IMR-90 (cell line): ENCODE measurements around the gene CNTN5.

Experiments
- BHLHE40 ChIP-seq: fragments of 150-350 bp; IDR thresholded peaks from 2 replicates; pipeline ENCODE4 v1.6.1; 2016; ENCODE audit warnings: mild to moderate bottlenecking, low read depth, low read length
- CHD1 ChIP-seq: IDR thresholded peaks from 2 replicates; pipeline ENCODE4 v1.6.1; 2012; ENCODE audit warnings: low read depth, low read length, improper control_type of control experiment
- FOS ChIP-seq: fragments of 150-350 bp; IDR thresholded peaks from 2 replicates; pipeline ENCODE4 v1.6.1; 2016; ENCODE audit warnings: low read depth, low read length
- NFE2L2 ChIP-seq: fragments of 150-350 bp; IDR thresholded peaks from 2 replicates; pipeline ENCODE4 v1.6.1; 2016; ENCODE audit warnings: low read depth, mild to moderate bottlenecking, low read length
- POLR2A ChIP-seq: IDR thresholded peaks from 2 replicates; pipeline ENCODE4 v1.6.1; 2012; ENCODE audit warnings: mild to moderate bottlenecking, low read depth, low read length
- TF ChIP-seq, protein P1 (sequence below): conservative IDR thresholded peaks from 2 replicates; pipeline ENCODE4 v1.5.1; 2012; ENCODE audit warnings: mild to moderate bottlenecking, low read depth, low read length, improper control_type of control experiment
- TF ChIP-seq, protein P2 (sequence below): fragments of 150-350 bp; IDR thresholded peaks from 2 replicates; pipeline ENCODE4 v1.6.1; 2016; ENCODE audit warnings: low read depth, mild to moderate bottlenecking, low read length, moderate library complexity, borderline replicate concordance

DNA sequence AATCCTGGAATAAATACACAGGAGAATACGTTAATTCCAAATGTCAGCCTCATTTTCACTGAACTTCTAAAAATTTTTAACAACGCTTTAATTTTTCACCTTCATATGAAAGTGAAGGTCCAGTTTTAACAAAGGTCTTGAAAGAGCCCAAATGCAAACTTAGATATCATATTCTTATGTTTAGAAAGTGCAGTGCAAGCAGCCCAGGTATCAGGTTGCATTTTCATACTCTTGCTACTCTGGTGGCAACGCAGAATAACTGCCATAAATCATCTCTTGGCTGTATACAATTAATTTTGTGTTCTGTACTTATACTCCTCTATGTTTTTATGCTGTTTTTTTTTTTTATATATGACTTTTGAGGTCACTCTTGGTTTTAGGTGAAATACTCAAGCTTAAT lies 1169.6 kb downstream of the CNTN5 start:
- TF ChIP-seq, protein P1, sequence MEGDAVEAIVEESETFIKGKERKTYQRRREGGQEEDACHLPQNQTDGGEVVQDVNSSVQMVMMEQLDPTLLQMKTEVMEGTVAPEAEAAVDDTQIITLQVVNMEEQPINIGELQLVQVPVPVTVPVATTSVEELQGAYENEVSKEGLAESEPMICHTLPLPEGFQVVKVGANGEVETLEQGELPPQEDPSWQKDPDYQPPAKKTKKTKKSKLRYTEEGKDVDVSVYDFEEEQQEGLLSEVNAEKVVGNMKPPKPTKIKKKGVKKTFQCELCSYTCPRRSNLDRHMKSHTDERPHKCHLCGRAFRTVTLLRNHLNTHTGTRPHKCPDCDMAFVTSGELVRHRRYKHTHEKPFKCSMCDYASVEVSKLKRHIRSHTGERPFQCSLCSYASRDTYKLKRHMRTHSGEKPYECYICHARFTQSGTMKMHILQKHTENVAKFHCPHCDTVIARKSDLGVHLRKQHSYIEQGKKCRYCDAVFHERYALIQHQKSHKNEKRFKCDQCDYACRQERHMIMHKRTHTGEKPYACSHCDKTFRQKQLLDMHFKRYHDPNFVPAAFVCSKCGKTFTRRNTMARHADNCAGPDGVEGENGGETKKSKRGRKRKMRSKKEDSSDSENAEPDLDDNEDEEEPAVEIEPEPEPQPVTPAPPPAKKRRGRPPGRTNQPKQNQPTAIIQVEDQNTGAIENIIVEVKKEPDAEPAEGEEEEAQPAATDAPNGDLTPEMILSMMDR = no peak
- TF ChIP-seq, protein P2, sequence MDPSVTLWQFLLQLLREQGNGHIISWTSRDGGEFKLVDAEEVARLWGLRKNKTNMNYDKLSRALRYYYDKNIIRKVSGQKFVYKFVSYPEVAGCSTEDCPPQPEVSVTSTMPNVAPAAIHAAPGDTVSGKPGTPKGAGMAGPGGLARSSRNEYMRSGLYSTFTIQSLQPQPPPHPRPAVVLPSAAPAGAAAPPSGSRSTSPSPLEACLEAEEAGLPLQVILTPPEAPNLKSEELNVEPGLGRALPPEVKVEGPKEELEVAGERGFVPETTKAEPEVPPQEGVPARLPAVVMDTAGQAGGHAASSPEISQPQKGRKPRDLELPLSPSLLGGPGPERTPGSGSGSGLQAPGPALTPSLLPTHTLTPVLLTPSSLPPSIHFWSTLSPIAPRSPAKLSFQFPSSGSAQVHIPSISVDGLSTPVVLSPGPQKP = no peak
- TF ChIP-seq CHD1 (no peak), BHLHE40 (no peak), POLR2A (no peak), FOS (no peak), NFE2L2 (no peak)
